Progenitor cell of endocrine pancreas (in vitro differentiated cells): Measurements from ENCODE around the gene GABARAP. TPM values are rescaled to one million over a fixed set of nuclear protein-coding genes. Genes with fewer than 3 reads are reported as not detected.

Source experiments
- DNase-seq: peaks from one replicate; pipeline ENCODE4 v3.0.0; 2021; ENCODE audit warnings: low spot score; ENCODE audit not compliant: unreplicated experiment
- H3K27ac Mint-ChIP-seq: 2 replicates; pipeline ENCODE4 v1.8.0; 2021; ENCODE audit warnings: mild to moderate bottlenecking, moderate library complexity, mixed read lengths
- H3K27me3 Mint-ChIP-seq: 2 replicates; pipeline ENCODE4 v1.8.0; 2021; ENCODE audit warnings: mixed read lengths
- H3K36me3 Mint-ChIP-seq: 2 replicates; pipeline ENCODE4 v1.8.0; 2022; ENCODE audit warnings: mixed read lengths; ENCODE audit not compliant: insufficient read depth
- H3K4me1 Mint-ChIP-seq: 2 replicates; pipeline ENCODE4 v1.8.0; 2021; ENCODE audit warnings: low read depth, mixed read lengths
- H3K4me3 Mint-ChIP-seq: 2 replicates; pipeline ENCODE4 v1.8.0; 2021; ENCODE audit warnings: low read depth, mild to moderate bottlenecking, moderate library complexity, mixed read lengths
- H3K9me3 Mint-ChIP-seq: 2 replicates; pipeline ENCODE4 v1.8.0; 2021; ENCODE audit warnings: low read depth, mixed read lengths
- CTCF ChIP-seq: fragments of 200-600 bp; sonication (generic); IDR thresholded peaks from one replicate; pipeline ENCODE4 v1.5.0; 2021; ENCODE audit warnings: antibody characterized with exemption, mild to moderate bottlenecking; ENCODE audit not compliant: unreplicated experiment
- total RNA-seq: library from RNA; stranded (reverse); gene quantifications from 2 replicates; pipeline ENCODE4 v1.2.1, GENCODE V29; 2021

GABARAP gene
- total RNA-seq, 1 donor from 2014 or later: 466 TPM

DNA sequence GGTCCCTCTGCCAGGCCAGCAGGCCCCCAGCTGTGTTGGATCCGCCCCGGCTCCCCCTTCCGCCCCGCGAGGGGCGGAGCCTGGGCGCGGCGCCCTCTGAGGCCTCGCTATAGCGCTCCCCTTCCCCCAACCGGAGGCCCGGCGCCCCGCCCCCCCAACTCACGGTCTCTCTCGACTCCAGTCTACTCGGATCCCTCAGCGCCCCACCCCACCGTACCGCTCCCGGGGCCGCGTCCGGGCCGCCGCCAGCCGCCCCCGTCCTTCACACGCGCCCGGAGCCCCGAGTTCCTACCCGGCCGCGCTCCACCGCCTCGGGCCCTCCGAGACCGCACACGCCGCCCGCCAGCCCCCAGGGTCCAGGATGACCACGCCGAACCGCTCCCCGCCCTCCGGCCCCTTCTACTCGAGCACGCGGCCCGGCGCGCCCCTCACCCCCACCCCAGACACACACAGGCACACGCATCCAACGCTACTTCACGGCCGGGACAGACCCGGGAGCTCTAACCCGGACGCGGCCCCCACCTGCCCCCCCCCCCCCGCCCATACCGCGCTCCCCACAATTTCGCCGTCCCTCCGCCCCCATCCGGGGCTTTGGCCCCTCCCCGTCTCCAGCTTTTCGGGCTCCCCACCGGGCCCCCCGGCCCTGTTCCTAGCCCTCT lies 4.4 kb downstream of the GABARAP start:
- peak overlapping the region; percentile 97 for H3K4me3 Mint-ChIP-seq

DNA sequence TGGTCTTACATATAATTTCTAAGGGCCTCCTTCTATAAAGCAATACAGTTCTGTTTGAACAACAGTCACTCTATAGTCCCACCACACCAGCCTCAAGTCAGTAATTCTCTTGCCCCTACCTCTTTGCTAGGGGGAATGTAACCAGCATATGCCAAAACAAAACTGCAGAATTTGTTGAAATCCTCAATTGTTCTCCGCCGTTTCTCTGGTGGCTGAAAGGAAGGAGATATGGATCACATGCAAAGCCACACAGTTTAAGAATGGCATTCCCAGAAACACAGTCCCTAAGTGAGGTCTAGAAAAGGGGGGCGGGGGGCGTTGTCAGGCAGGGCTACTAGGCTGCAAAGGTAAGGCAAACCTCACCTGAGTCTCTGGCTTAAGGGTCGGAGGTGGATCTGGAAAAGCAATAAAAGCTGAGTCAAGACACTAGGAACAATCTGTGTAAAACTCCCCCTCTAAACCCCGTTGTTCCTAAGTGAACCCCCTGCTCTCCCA lies 4.9 kb downstream of the GABARAP start:
- no peak for DNase-seq
- no peaks in the 10 kb centered on the region for H3K27me3 Mint-ChIP-seq
- peaks cover 42% of the 10 kb centered on the region for H3K4me1 Mint-ChIP-seq
- no peaks in the 10 kb centered on the region for H3K9me3 Mint-ChIP-seq
- H3K4me3 Mint-ChIP-seq: peak overlapping the region; percentile 97
- no peak for TF ChIP-seq CTCF
- H3K36me3 Mint-ChIP-seq: peaks cover 17% of the 10 kb centered on the region
- peak overlapping the region; percentile 89 for H3K27ac Mint-ChIP-seq

More for the DNA sequence above, 4.4 kb downstream of the GABARAP start:
- TF ChIP-seq CTCF: no peak
- Mint-ChIP-seq H3K9me3 (no peaks in the 10 kb centered on the region), H3K27ac (peak overlapping the region; percentile 89), H3K4me1 (peaks cover 39% of the 10 kb centered on the region), H3K27me3 (no peaks in the 10 kb centered on the region), H3K36me3 (peaks cover 17% of the 10 kb centered on the region)
- peak; percentile 63 for DNase-seq

DNA sequence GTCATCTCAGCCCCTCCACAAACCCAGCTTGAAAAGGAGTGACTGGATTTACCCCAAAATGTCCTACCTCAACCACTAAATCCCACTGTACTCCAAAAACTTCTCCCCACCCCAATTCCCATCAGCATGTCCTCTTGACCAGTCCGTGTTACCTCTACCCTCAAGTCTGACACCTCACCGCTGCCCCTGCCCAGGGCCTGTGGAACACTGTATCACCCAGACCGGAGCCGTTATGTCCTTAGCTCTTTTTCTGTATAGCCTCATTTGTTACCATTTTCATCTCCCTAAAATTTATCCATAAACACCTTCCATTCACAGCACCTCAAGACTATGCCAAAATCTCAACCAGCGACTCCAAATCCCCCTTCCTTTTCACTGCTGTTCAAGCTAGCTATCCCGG lies 5.4 kb downstream of the GABARAP start:
- no peaks in the 10 kb centered on the region for H3K9me3 Mint-ChIP-seq
- DNase-seq: no peak
- H3K4me3 Mint-ChIP-seq: peak overlapping the region; percentile 97
- H3K27ac Mint-ChIP-seq: peak overlapping the region; percentile 89
- H3K27me3 Mint-ChIP-seq: no peaks in the 10 kb centered on the region
- peaks cover 20% of the 10 kb centered on the region for H3K36me3 Mint-ChIP-seq
- TF ChIP-seq CTCF: no peak
- peaks cover 47% of the 10 kb centered on the region for H3K4me1 Mint-ChIP-seq

DNA sequence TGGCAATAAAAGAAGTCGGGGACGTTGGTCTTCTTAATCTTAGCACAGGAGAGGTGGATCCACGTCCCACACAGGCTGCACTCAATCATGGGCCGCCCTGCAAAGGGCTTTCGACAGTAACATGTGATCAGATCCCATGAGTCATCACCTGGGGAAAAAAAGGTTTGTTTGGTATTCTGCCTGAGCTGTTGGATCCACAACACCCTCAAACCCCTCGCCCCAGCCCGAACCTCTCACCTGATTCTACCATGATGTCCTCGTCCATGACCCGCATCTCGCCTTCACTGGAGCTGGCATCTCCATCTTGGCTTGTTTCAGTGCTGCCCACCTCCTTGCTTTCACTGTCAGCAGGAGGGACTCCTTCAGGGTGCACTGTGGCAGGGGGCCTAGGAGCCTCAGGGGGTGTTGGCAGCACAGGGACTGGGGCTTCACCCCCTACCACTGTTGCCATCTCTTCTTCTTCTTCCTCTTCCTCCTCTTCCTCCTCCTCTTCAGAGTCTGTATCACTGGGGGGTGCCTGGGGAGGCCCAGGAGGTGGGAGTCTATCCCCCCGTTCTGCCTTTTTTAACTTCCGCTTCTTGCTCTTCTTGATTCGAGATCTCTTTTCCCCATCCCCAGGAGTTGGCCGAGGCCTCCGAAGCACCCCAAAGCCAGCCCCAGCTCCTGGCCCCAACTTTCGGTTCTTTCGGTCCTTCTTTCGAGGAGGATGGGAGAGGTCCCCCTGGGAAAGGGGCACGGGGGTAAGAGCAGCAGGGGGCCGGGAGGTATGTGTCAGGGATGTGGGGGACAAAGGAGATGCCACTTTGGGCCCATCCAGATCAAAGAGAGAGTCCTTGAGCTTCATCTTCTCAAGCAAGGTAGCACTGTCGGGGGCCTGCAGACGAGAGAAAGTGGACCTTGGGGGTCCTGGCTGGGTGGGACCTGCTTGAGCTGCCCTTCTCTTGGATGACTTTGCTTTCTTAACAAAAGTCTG lies 6.3 kb downstream of the GABARAP start:
- no peak for TF ChIP-seq CTCF
- Mint-ChIP-seq H3K4me3 (peak overlapping the region; percentile 94), H3K27me3 (no peaks in the 10 kb centered on the region), H3K27ac (peak overlapping the region; percentile 89), H3K36me3 (peaks cover 16% of the 10 kb centered on the region), H3K4me1 (peaks cover 41% of the 10 kb centered on the region), H3K9me3 (no peaks in the 10 kb centered on the region)
- no peak for DNase-seq
